GM12872 (cell line): ENCODE measurements around the gene CYP2U1.

ENCODE experiments used
- TF ChIP-seq, protein P1 (sequence below): IDR thresholded peaks from 3 replicates; pipeline ENCODE4 v1.5.1; 2011; ENCODE audit warnings: low read depth, mild to moderate bottlenecking, low read length, moderate library complexity; ENCODE audit not compliant: insufficient read depth

Gene CYP2U1

DNA sequence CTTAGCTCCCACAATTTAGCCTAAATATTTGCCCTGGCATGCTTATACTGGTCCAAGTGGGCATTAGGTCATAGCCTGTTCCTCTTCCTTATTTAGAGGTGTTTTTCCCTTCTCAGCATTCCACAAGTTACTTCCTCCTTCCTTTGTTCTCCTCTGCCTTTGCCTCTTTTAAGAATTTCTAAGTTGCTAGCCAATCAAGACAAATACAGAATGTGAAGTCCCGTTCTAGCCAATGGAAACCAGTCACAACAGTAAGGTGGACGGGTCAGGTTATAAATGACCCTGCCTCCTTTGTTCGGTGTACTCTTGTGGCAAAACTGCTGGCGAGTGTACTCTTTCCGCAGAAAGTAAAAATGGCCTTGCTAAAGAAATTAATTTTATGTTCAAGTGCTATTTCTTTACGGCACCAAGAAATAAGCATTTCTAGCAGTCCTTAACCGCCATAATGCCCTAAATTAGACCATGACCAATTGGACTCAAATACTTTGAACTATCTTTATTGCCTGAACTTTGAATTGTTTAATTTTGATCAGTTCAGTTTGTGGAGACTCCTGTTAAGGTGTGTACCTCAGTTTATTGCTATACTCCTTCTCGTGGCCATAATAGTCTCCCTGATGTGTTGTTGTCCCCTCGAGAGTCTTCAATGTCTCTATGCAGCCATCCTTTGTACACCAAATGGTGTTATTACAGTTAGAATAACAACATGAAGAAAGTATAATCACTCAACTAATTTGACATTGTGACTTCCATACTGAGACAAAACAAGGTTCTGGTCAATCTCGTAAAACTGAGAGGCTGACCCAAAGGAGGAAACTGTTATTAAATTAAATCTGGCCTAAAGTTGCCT is 56.8 kb downstream of the CYP2U1 start:
- TF ChIP-seq, protein P1, sequence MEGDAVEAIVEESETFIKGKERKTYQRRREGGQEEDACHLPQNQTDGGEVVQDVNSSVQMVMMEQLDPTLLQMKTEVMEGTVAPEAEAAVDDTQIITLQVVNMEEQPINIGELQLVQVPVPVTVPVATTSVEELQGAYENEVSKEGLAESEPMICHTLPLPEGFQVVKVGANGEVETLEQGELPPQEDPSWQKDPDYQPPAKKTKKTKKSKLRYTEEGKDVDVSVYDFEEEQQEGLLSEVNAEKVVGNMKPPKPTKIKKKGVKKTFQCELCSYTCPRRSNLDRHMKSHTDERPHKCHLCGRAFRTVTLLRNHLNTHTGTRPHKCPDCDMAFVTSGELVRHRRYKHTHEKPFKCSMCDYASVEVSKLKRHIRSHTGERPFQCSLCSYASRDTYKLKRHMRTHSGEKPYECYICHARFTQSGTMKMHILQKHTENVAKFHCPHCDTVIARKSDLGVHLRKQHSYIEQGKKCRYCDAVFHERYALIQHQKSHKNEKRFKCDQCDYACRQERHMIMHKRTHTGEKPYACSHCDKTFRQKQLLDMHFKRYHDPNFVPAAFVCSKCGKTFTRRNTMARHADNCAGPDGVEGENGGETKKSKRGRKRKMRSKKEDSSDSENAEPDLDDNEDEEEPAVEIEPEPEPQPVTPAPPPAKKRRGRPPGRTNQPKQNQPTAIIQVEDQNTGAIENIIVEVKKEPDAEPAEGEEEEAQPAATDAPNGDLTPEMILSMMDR: no peak

DNA sequence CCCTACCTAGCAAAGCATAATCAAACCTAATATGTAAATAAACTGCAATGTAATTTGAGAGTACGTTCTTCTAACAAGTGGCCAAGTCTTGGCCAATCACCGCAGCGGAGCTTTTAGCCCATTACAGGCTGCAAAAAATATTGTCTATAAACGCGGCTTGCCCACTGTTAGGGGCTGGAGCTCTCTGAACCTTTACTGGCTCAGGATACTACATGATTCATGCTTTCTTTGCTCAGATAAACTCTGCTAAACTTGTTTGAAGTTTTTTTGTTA is 57.4 kb downstream of the CYP2U1 start:
- TF ChIP-seq, protein P1: no peak

DNA sequence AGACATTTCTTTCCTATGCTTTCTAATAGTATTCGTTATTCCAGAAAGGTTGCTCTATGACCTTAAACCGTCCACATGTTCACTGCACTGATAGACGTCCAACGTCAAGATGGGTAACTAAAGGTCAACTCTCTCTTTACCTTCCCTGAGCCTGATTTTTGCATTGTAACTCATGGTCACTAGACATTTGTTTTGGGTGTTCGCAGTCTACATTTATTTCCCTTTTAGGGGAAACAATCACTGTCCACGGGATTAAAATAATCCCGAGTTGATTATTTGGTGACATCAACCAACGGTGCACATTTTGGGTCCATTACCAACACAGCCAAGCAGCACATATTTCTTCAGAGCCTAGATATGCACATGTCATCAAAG is 57.8 kb downstream of the CYP2U1 start:
- TF ChIP-seq, protein P1: no peak

DNA sequence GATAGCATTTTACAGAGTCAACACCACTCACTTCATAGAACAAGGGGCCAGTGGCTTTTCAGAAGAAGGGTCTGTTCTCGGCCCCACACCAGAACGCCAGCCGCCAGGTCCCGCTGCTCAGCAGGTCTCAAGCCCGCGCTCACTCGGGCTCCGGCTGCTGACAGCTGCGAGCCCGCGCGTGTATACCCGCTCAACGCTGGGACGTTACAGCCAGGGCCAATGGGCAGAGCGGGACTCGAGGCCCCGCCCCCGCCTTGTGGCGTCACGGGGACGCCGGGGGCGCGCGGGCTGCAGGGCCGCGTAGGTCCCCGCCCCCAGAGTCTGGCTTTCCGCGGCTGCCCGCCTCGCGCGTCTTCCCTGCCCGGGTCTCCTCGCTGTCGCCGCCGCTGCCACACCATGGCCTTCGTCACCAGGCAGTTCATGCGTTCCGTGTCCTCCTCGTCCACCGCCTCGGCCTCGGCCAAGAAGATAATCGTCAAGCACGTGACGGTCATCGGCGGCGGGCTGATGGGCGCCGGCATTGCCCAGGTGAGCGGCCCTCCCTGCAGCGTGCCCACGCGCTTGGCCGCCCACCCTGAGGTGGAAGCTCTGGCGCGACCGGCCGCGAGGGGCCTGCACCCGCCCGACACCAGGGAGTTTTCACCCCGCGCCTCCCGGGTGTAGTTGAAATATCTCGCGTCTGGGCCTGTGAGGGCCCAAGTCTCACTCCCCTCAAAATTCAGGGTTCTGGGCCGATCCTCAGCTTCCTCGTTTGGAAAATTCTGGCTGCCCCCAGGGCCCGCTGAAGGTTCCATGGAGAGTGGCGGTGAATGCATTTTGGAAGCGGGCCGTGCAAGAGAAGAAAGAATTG is 58.4 kb downstream of the CYP2U1 start, which contains the start of gene HADH:
Gene HADH, plus strand, starts transcription at position 353 of the 850 bp plus-strand sequence. Its CDS starts 44 bp downstream, at position 397.
- TF ChIP-seq, protein P1: no peak

DNA sequence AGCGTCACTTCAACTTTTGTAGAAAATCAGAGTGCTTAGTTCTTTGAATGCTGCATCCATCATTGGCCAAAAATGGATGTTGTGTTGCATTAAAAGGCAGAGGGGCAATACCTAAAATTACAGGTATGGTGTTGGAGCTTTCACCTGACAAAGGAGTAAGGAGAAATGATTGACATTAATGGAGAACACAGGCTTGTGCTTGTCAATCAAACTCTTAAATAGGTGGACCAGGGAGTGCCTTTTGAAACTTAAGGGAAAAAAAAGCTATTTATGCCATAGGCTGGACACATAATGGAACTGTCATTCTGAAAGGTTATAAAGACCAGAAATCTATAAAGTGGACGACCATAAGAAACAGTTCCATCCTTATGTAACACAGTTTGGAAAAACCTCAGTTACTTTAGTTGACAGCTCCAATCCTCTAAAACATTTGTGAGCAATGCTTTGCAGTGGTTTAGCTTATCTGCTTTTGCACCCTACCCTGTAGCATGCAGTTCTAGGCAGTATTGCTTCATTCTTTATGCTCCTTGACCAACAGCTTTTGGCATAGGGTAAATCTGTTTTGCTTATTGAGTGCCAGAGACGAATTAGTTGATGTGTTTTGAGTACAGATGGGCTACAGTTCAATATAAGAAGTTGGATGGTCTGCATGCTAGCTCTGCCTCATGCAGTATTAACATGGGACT is 60.7 kb downstream of the CYP2U1 start:
- TF ChIP-seq, protein P1: no peak

DNA sequence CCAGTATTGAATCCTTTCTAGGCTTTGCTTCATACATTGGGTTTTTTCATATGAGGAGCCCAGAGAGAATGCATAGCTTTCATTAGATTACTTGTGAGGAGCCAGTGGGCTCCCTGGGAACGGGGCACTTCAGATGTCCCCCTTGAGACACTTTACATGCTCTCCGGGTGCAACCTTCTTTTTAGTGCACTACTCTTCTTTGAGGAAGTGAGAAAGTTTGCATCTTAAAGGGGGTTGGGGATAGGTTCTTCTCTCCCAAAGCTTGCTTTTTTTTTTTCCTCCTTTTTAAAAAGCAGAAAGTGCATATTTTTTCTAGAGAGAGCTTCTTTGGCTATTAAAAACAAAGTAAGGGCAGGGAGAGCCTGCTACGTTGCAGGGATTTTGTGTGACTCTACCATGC is 62.6 kb downstream of the CYP2U1 start:
- TF ChIP-seq, protein P1: no peak

DNA sequence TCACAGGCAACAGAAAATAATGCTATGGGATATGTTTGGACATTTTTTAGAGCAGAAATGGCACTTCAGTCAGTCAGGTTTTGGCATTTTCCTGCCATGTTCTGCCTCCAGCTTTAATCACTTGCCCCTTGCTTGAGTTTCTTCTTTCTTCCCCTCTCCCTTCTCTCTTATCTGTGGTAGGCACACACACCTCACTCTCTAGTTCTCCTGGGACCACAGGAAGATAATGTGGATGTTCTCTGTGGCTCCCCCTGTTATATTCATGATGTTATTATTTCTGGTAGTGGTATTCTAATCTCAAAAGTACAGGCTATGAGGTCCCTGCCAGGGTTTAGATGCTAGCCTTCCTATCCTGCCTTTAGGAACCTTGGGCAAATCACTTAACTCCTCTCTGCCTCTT is 63.5 kb downstream of the CYP2U1 start:
- TF ChIP-seq, protein P1: no peak
